ENCODE results near the gene BMPR1B. TPM values are rescaled to one million over a fixed set of nuclear protein-coding genes. Genes with fewer than 3 reads are reported as not detected.
A peak's percentile ranks its signal among the peaks of the same experiment; 100 is the strongest.
"Not testable (repeated sequence)": the region's sequence is repeated elsewhere in the genome, so short reads cannot be mapped to it uniquely, and the experiment has no call there.

BMPR1B gene
- total RNA-seq, 2 experiments from 2014 or later = not detected

GRCh38 chr4:94813221-94813620 is 55.5 kb downstream of the BMPR1B start:
- ChIA-PET POLR2A (no interaction called here), CTCF (interaction anchor here (0.6 kb wide), 1 partner anchor 280 kb away, joined by 3 read pairs; no protein-coding TSS in a partner anchor)
- no peak for ATAC-seq
- H3K4me3 Mint-ChIP-seq = no peak overlapping the region
- no peak overlapping the region for H3K27ac Mint-ChIP-seq
- peaks cover 3% of the 10 kb centered on the region for H3K27me3 Mint-ChIP-seq
- H3K36me3 Mint-ChIP-seq (ENCODE audit: low read depth) = no peaks in the 10 kb centered on the region
- no peak for DNase-seq
- intact Hi-C loops (cut with DNase I, micrococcal nuclease) = no loop called here
- no peaks in the 10 kb centered on the region for H3K9me3 Mint-ChIP-seq (ENCODE audit: low read depth)
- no peaks in the 10 kb centered on the region for H3K4me1 Mint-ChIP-seq

- ChIA-PET POLR2A (no interaction called here), CTCF (no interaction called here)
- no peaks in the 10 kb centered on the region for H3K4me1 Mint-ChIP-seq
- intact Hi-C loops (cut with DNase I, micrococcal nuclease) = no loop called here
- peaks cover 3% of the 10 kb centered on the region for H3K27me3 Mint-ChIP-seq
- ATAC-seq = no peak
- H3K9me3 Mint-ChIP-seq (ENCODE audit: low read depth) = no peaks in the 10 kb centered on the region
- no peak overlapping the region for H3K4me3 Mint-ChIP-seq
- no peak for DNase-seq
- H3K27ac Mint-ChIP-seq = no peak overlapping the region
- no peaks in the 10 kb centered on the region for H3K36me3 Mint-ChIP-seq (ENCODE audit: low read depth)
Observed at GRCh38 chr4:94814237-94814636, 56.5 kb downstream of the BMPR1B start.

- H3K4me3 Mint-ChIP-seq = no peak overlapping the region
- H3K9me3 Mint-ChIP-seq (ENCODE audit: low read depth) = no peaks in the 10 kb centered on the region
- no peak overlapping the region for H3K27ac Mint-ChIP-seq
- H3K4me1 Mint-ChIP-seq = no peaks in the 10 kb centered on the region
- H3K36me3 Mint-ChIP-seq (ENCODE audit: low read depth) = no peaks in the 10 kb centered on the region
- no peak for DNase-seq
- no peak for ATAC-seq
- H3K27me3 Mint-ChIP-seq = no peaks in the 10 kb centered on the region
- intact Hi-C loops (cut with DNase I, micrococcal nuclease) = no loop called here
- ChIA-PET POLR2A (no interaction called here), CTCF (interaction anchor here (0.6 kb wide), 1 partner anchor 561 kb away, joined by 3 read pairs; no protein-coding TSS in a partner anchor)
Observed at GRCh38 chr4:94819371-94820168, 61.8 kb downstream of the BMPR1B start.

- Mint-ChIP-seq H3K27ac (no peak overlapping the region), H3K4me3 (no peak overlapping the region), H3K4me1 (no peaks in the 10 kb centered on the region), H3K9me3 (ENCODE audit: low read depth) (no peaks in the 10 kb centered on the region), H3K27me3 (no peaks in the 10 kb centered on the region), H3K36me3 (ENCODE audit: low read depth) (no peaks in the 10 kb centered on the region)
- ChIA-PET POLR2A (no interaction called here), CTCF (no interaction called here)
- ATAC-seq = no peak
- intact Hi-C loops (cut with DNase I, micrococcal nuclease) = no loop called here
- DNase-seq = no peak
Observed at GRCh38 chr4:94826206-94826605, 68.5 kb downstream of the BMPR1B start.

- H3K27me3 Mint-ChIP-seq = no peaks in the 10 kb centered on the region
- intact Hi-C loops (cut with DNase I, micrococcal nuclease) = no loop called here
- no peaks in the 10 kb centered on the region for H3K36me3 Mint-ChIP-seq (ENCODE audit: low read depth)
- H3K27ac Mint-ChIP-seq = no peak overlapping the region
- no peaks in the 10 kb centered on the region for H3K9me3 Mint-ChIP-seq (ENCODE audit: low read depth)
- no peak overlapping the region for H3K4me3 Mint-ChIP-seq
- ChIA-PET CTCF (no interaction called here), POLR2A (no interaction called here)
- ATAC-seq = peak; percentile 75
- DNase-seq = no peak
- no peaks in the 10 kb centered on the region for H3K4me1 Mint-ChIP-seq
Observed at GRCh38 chr4:94827481-94828110, 69.8 kb downstream of the BMPR1B start.

- Mint-ChIP-seq H3K4me1 (no peaks in the 10 kb centered on the region), H3K27me3 (no peaks in the 10 kb centered on the region), H3K9me3 (ENCODE audit: low read depth) (no peaks in the 10 kb centered on the region), H3K27ac (no peak overlapping the region), H3K4me3 (no peak overlapping the region), H3K36me3 (ENCODE audit: low read depth) (no peaks in the 10 kb centered on the region)
- intact Hi-C loops (cut with DNase I, micrococcal nuclease) = no loop called here
- ATAC-seq (no peak), DNase-seq (no peak)
- CTCF ChIA-PET = interaction anchor here (0.6 to 0.7 kb wide), 2 partner anchors 13 to 932 kb away, joined by 3 to 4 read pairs; no protein-coding TSS in a partner anchor
- POLR2A ChIA-PET = interaction anchor here (0.7 kb wide), 1 partner anchor 66 kb away, joined by 3 read pairs; no protein-coding TSS in a partner anchor
Observed at GRCh38 chr4:94828882-94829281, 71.1 kb downstream of the BMPR1B start.

GRCh38 chr4:94831607-94832006 is 73.9 kb downstream of the BMPR1B start:
- Mint-ChIP-seq H3K4me1 (no peaks in the 10 kb centered on the region), H3K4me3 (no peak overlapping the region), H3K27me3 (no peaks in the 10 kb centered on the region), H3K36me3 (ENCODE audit: low read depth) (no peaks in the 10 kb centered on the region), H3K27ac (no peak overlapping the region), H3K9me3 (ENCODE audit: low read depth) (no peaks in the 10 kb centered on the region)
- ChIA-PET POLR2A (no interaction called here), CTCF (no interaction called here)
- DNase-seq (no peak), ATAC-seq (no peak)
- intact Hi-C loops (cut with DNase I, micrococcal nuclease) = no loop called here

- ATAC-seq; POLR2A ChIA-PET; H3K27ac Mint-ChIP-seq; H3K9me3 Mint-ChIP-seq (ENCODE audit: low read depth); H3K36me3 Mint-ChIP-seq (ENCODE audit: low read depth); DNase-seq; CTCF ChIA-PET; intact Hi-C loops (cut with DNase I, micrococcal nuclease); H3K4me1 Mint-ChIP-seq; H3K27me3 Mint-ChIP-seq; H3K4me3 Mint-ChIP-seq: not testable (repeated sequence)
Observed at GRCh38 chr4:94832329-94832728, 74.6 kb downstream of the BMPR1B start.

GRCh38 chr4:94833394-94833793 is 75.6 kb downstream of the BMPR1B start:
- POLR2A ChIA-PET = no interaction called here
- H3K9me3 Mint-ChIP-seq (ENCODE audit: low read depth) = no peaks in the 10 kb centered on the region
- no peak for DNase-seq

GRCh38 chr4:94834501-94834900 is 76.7 kb downstream of the BMPR1B start:
- ChIA-PET CTCF (interaction anchor here (0.8 kb wide), 1 partner anchor 23 kb away, joined by 5 read pairs; no protein-coding TSS in a partner anchor), POLR2A (no interaction called here)
- Mint-ChIP-seq H3K4me1 (no peaks in the 10 kb centered on the region), H3K36me3 (ENCODE audit: low read depth) (no peaks in the 10 kb centered on the region), H3K27me3 (no peaks in the 10 kb centered on the region), H3K27ac (no peak overlapping the region), H3K9me3 (ENCODE audit: low read depth) (no peaks in the 10 kb centered on the region), H3K4me3 (no peak overlapping the region)
- ATAC-seq = no peak
- DNase-seq = no peak
- intact Hi-C loops (cut with DNase I, micrococcal nuclease) = no loop called here

More at GRCh38 chr4:94833394-94833793, 75.6 kb downstream of the BMPR1B start:
- Mint-ChIP-seq H3K27ac (no peak overlapping the region), H3K36me3 (ENCODE audit: low read depth) (no peaks in the 10 kb centered on the region), H3K4me3 (no peak overlapping the region), H3K27me3 (no peaks in the 10 kb centered on the region), H3K4me1 (no peaks in the 10 kb centered on the region)
- intact Hi-C loops (cut with DNase I, micrococcal nuclease) = no loop called here
- ATAC-seq = no peak
- CTCF ChIA-PET = interaction anchor here (0.8 kb wide), 1 partner anchor 22 kb away, joined by 5 read pairs; no protein-coding TSS in a partner anchor

GRCh38 chr4:94841166-94841863 is 83.6 kb downstream of the BMPR1B start:
- H3K4me3 Mint-ChIP-seq; H3K9me3 Mint-ChIP-seq (ENCODE audit: low read depth); H3K27me3 Mint-ChIP-seq; H3K27ac Mint-ChIP-seq; CTCF ChIA-PET; ATAC-seq; POLR2A ChIA-PET; H3K4me1 Mint-ChIP-seq; intact Hi-C loops (cut with DNase I, micrococcal nuclease); DNase-seq; H3K36me3 Mint-ChIP-seq (ENCODE audit: low read depth): not testable (repeated sequence)

GRCh38 chr4:94841864-94842221 is 84.1 kb downstream of the BMPR1B start:
- ATAC-seq (no peak), DNase-seq (no peak)
- CTCF ChIA-PET = no interaction called here
- intact Hi-C loops (cut with DNase I, micrococcal nuclease) = no loop called here
- no peaks in the 10 kb centered on the region for H3K36me3 Mint-ChIP-seq (ENCODE audit: low read depth)
- no peaks in the 10 kb centered on the region for H3K27me3 Mint-ChIP-seq
- H3K27ac Mint-ChIP-seq = no peak overlapping the region
- H3K4me3 Mint-ChIP-seq = no peak overlapping the region
- no peaks in the 10 kb centered on the region for H3K4me1 Mint-ChIP-seq
- H3K9me3 Mint-ChIP-seq (ENCODE audit: low read depth) = no peaks in the 10 kb centered on the region
- POLR2A ChIA-PET = no interaction called here
